ENCODE data around the gene CENPM. TPM values are rescaled to one million over a fixed set of nuclear protein-coding genes. Genes with fewer than 3 reads are reported as not detected.

Gene CENPM
- total RNA-seq, 1 donor from 2014 or later: 13.3 TPM

GRCh38 chr22:41902932-41903421 lies 44.0 kb downstream of the CENPM start:
- peaks cover 88% of the 10 kb centered on the region for H3K36me3 Mint-ChIP-seq (ENCODE audit: low read depth)
- POLR2A ChIA-PET: interaction anchor here (0.6 to 0.8 kb wide), 2 partner anchors 20 to 58 kb away, joined by 3 read pairs; no protein-coding TSS in a partner anchor
- intact Hi-C loops (cut with micrococcal nuclease): no loop called here

GRCh38 chr22:41902016-41902415 lies 44.9 kb downstream of the CENPM start:
- CTCF ChIA-PET: interaction anchor here (1.8 kb wide), 1 partner anchor 39 kb away, joined by 6 read pairs; no protein-coding TSS in a partner anchor

More at GRCh38 chr22:41902932-41903421, 44.0 kb downstream of the CENPM start:
- H3K27me3 Mint-ChIP-seq: no peaks in the 10 kb centered on the region
- CTCF ChIA-PET: interaction anchor here (1.4 to 1.8 kb wide), 2 partner anchors 20 to 38 kb away, joined by 3 to 6 read pairs; no protein-coding TSS in a partner anchor
- ATAC-seq (ENCODE audit: low read depth) (no peak), DNase-seq (no peak)
- H3K4me1 Mint-ChIP-seq: peaks cover 7% of the 10 kb centered on the region
- H3K27ac Mint-ChIP-seq: no peak overlapping the region
- TF ChIP-seq CTCF (IDR thresholded peaks at IDR 0.05): no peak
- H3K9me3 Mint-ChIP-seq: no peaks in the 10 kb centered on the region
- no peak overlapping the region for H3K4me3 Mint-ChIP-seq

GRCh38 chr22:41900652-41901312 lies 46.2 kb downstream of the CENPM start:
- Mint-ChIP-seq H3K36me3 (ENCODE audit: low read depth) (peaks cover 96% of the 10 kb centered on the region), H3K4me3 (no peak overlapping the region), H3K27me3 (no peaks in the 10 kb centered on the region), H3K4me1 (no peaks in the 10 kb centered on the region), H3K9me3 (no peaks in the 10 kb centered on the region), H3K27ac (no peak overlapping the region)
- POLR2A ChIA-PET: interaction anchor here (0.6 to 0.9 kb wide), 2 partner anchors 40 to 822 kb away, joined by 3 read pairs; no protein-coding TSS in a partner anchor
- intact Hi-C loops (cut with micrococcal nuclease): no loop called here
- CTCF ChIA-PET: no interaction called here
- ATAC-seq (ENCODE audit: low read depth) (no peak), DNase-seq (no peak)
- TF ChIP-seq CTCF (IDR thresholded peaks at IDR 0.05): no peak

More at GRCh38 chr22:41902016-41902415, 44.9 kb downstream of the CENPM start:
- Mint-ChIP-seq H3K9me3 (no peaks in the 10 kb centered on the region), H3K4me1 (peaks cover under 1% of the 10 kb centered on the region), H3K4me3 (no peak overlapping the region), H3K27me3 (no peaks in the 10 kb centered on the region), H3K36me3 (ENCODE audit: low read depth) (peaks cover 89% of the 10 kb centered on the region), H3K27ac (no peak overlapping the region)
- POLR2A ChIA-PET: interaction anchor here (0.6 to 0.9 kb wide), 2 partner anchors 22 to 39 kb away, joined by 3 read pairs; no protein-coding TSS in a partner anchor
- intact Hi-C loops (cut with micrococcal nuclease): no loop called here
- DNase-seq (no peak), ATAC-seq (ENCODE audit: low read depth) (no peak)
- TF ChIP-seq CTCF (IDR thresholded peaks at IDR 0.05): no peak

DNA sequence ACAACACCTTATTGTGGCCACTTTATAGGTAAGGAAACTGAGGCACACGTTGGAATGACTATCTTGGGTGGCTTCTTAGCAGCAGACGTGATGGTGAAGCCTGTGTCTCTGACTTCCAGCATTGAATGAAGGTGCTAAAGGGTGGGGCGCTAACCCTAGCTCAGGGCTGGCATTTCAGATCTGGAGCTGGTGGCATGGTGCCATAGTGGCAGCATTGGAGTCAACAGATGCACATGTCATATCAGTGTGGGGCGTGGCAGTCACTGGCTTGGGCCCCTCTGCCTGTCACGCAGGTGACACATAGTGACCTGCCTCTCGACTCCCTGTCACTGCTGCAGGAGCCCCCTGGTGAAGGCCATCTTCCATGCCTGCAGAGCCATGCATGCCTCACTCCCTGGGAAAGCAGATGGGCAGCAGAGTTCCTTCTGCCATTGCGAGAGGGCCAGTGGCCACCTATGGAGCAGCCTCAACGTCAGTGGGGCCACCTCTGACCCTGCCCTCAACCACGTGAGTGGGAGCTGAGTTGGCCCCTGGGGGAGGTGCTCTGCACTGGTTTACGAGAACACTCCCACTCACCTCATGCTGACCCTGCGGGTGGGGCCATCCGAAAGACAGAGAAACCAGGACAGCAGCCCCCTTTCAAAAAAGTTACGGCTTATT lies 46.8 kb downstream of the CENPM start:
- intact Hi-C loops (cut with micrococcal nuclease): no loop called here
- Mint-ChIP-seq H3K4me1 (no peaks in the 10 kb centered on the region), H3K27ac (no peak overlapping the region), H3K36me3 (ENCODE audit: low read depth) (peaks cover 94% of the 10 kb centered on the region), H3K4me3 (no peak overlapping the region), H3K27me3 (no peaks in the 10 kb centered on the region), H3K9me3 (no peaks in the 10 kb centered on the region)
- ATAC-seq (ENCODE audit: low read depth): no peak
- no peak for TF ChIP-seq CTCF (IDR thresholded peaks at IDR 0.05)
- POLR2A ChIA-PET: interaction anchor here (0.6 kb wide), 1 partner anchor 823 kb away, joined by 3 read pairs; no protein-coding TSS in a partner anchor
- DNase-seq: no peak
- CTCF ChIA-PET: no interaction called here

DNA sequence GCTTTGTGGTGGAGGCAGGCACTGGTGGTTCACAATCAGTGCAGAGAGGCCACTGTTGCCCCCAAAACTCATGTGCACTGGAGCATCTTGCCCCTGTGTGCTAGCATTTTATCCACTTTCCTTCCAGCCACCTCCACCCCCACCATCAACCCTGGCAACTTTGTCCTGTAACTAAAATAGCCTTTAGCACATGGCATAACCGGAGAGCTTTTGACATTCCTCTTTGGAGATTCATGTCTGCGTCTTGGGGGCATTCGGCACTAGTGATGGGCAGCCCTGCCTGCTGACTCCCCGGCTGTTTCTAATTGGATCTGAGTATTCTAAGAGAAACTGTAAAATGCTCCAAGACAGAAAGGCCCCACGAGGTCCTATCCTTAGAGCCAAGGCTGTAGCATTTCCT lies 47.8 kb downstream of the CENPM start:
- intact Hi-C loops (cut with micrococcal nuclease): no loop called here
- H3K4me3 Mint-ChIP-seq: no peak overlapping the region
- H3K27me3 Mint-ChIP-seq: no peaks in the 10 kb centered on the region
- H3K4me1 Mint-ChIP-seq: no peaks in the 10 kb centered on the region
- no peak for ATAC-seq (ENCODE audit: low read depth)
- ChIA-PET CTCF (no interaction called here), POLR2A (no interaction called here)
- peaks cover 94% of the 10 kb centered on the region for H3K36me3 Mint-ChIP-seq (ENCODE audit: low read depth)
- no peaks in the 10 kb centered on the region for H3K9me3 Mint-ChIP-seq
- TF ChIP-seq CTCF (IDR thresholded peaks at IDR 0.05): no peak
- no peak for DNase-seq
- H3K27ac Mint-ChIP-seq: no peak overlapping the region

Data from activated B cell treated with CpG ODN at 0.5 μM for 24 hours (primary cell).